NAMALWA (cell line): Measurements from ENCODE around the gene EFCAB10.
"Not testable (repeated sequence)": the region's sequence is repeated elsewhere in the genome, so short reads cannot be mapped to it uniquely, and the experiment has no call there.

Experiments
- DNase-seq: peaks from one replicate; pipeline ENCODE4 v3.0.0-alpha.2; 2015; ENCODE audit warnings: low spot score

Gene EFCAB10

DNA sequence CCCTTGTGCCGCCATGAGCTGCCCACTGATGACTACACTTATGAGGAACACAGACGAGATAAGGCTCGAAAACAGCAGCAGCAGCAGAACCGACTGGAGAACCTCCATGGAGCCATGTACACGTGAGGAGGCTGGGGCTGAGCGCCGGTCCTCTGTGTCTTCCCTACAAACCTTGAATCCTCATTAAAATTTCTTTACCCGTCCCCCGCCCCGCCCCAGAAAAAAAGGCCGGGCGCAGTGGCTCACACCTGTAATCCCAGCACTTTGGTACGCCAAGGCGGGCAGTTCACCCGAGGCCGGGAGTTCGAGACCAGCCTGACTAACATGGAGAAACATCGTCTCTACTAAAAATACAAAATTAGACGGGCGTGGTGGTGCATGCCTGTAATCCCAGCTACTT, 50.7 kb downstream of the EFCAB10 start:
- DNase-seq = no peak

DNA sequence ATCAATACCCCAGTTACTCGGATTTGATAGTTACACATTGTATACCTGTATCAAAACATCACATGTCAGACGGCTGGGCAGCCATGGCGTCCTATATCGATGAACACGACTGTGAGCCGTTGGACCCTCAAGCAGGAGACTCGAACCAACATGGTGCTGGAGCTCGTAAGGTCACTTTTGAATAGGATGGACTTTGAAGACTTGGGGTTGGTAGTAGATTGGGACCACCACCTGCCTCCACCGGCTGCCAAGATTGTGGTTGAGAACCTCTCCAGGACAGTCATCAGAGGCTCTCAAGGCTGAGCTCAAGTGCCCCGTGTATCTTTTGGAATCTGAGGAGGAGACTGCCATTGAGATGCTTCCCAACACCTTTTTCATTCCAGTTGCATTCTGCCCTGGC, 51.2 kb downstream of the EFCAB10 start:
- no peak for DNase-seq

DNA sequence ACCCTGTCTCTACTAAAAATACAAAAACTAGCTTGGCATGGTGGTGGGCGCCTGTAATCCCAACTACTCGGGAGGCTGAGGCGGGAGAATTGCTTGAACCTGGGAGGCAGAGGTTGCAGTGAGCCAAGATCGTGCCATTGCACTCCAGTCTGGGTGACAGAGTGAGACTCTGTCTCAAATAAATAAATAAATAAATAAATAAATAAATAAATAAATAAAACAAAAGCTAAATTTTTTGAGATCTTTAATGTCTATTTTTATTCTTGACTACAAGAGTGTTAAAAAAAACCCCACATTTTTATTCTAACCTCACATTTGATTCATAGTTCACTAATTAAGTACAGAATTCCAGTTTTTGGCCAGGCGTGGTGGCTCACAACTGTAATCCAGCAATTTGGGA, 53.6 kb downstream of the EFCAB10 start:
- DNase-seq = not testable (repeated sequence)

DNA sequence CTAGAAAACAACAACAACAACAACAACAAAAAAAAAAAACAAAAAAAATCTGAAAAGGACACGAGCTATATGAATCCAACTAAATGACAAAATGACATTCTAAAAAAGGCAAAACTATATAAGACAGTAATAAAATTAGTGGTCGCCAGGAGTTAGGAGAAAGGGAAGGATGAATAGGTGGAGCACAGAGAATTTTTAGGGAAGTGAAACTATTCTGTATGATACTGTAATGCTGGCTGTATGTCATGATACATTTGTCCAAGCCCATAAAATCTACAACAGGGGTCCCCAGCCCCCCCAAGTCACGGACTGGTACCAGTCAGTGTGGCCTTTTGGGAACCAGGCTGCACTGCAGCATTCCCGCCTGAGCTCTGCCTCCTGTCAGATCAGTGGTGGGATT, 56.5 kb downstream of the EFCAB10 start:
- peak; percentile 43 for DNase-seq

DNA sequence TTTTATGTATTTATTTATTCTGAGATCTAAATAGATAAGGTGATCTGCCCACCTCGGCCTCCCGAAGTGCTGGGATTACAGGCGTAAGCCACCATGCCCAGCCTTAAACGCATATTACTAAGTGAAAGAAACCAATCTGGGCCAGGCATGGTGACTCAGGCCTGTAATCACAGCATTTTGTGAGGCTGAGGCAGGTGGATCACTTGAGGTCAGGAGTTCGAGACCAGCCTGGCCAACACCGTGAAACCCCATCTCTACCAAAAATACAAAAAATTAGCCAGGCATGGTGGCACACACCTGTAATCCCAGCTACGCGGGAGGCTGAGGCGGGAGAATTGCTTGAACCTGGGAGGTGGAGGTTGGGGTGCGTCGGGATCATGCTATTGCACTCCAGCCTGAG, 56.9 kb downstream of the EFCAB10 start:
- DNase-seq = not testable (repeated sequence)

DNA sequence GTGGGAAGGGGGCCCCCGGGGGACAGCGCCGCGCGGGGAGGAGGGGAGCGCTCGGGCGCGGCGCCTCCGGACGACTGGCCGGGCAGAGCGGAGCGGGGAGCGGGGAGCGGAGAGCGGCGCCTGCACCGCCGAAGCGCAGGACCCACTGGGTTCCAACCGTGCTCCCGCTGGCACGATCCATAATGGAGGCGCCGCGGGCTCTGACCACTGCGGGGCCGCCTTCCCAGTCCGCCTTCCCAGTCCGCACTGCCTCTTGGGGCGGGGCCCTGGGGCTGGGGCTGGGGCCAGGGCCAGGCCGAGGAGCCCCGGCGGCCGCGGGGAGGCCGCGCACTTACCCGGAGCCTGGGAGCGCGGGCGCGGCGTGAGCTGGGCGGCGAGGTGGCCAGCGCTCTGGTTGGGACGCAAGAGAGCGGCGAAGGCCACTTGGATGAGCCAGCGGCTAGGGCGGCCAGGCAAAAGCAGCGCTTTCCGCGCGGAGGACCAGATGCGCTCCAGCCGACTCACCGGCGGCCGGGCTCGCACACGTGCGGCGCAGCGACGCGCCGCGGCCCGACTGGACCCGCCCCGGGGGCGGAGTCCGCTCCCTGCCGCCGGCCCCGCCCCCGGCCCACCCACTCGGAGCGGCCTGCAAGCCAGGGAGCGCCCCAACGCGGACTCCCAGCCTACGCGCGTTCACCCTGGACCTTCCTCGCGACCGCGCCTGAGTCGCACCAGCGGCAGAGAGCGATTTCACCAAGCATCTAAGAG, 59.4 kb downstream of the EFCAB10 start, which contains the start of gene PUS7:
Gene PUS7, minus strand, starts transcription at position 555 of the 747 bp plus-strand sequence. CDS start 13,759 bp downstream, outside the sequence.
- peak; percentile 96 for DNase-seq

DNA sequence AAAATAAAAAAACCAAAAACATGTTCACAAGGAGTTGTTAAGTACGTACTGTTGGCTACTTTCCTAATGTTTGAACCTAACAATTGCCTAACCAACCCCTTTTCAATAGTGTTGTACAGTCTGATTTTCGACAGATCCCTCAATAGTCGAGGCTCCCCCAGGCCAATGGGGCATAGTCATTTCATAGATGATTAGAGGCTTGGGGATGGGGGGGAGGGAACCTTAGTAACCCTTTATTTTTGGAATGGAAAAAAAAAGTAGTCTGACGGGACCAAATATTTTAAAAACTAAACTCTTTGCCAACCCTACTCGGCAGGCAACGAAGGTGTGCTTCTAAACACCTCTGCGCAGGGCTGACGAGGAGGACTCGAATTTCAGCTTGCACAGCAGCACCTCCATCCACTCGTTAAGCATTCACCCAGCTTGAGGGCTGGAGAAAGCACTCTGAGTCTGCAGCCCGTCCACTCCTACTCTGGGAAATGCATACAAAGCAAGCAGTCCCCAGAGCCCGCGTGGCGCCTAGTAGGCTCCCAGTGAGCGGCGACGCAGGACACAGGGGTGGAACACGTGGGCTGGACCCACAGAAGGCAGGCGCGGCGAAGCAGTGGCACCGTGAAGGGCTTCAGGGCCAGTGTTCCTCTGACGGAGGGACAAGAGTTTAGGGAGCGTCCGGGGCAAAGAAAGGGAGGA, 60.1 kb downstream of the EFCAB10 start:
- DNase-seq = peak; percentile 79

DNA sequence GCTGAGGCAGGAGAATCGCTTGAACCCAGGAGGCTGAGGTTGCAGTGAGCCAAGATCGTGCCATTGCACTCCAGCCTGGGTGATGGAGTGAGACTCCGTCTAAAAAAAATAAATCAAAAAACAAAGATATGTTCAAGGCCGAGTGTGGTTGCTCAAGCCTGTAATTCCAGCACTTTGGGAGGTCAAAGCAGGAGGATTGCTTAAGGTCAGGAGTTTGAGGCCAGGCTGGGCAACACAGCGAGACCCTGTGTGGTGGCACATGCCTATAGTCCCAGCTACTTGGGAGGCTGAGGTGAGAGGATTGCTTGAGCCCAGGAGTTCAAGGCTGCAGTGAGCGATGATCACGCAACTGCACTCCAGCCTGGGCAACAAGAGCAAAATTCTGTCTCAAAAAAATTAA, 60.7 kb downstream of the EFCAB10 start:
- not testable (repeated sequence) for DNase-seq

DNA sequence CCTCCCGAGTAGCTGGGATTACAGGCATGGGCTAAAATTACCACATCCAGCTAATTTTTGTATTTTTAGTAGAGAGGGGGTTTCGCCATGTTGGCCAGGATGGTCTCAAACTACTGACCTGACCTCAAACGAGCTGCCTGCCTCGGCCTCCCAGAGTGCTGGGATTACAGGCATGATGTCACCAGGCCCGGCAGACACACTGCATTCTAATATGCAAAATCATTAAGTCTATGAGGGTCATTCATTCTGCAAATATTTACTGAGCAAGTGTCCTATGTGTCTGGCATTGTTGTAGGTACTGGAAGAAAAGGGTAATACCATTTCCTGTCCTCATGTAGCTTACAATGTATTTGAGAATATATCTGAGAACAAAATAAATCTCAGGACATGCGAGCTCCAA, 61.9 kb downstream of the EFCAB10 start:
- no peak for DNase-seq

DNA sequence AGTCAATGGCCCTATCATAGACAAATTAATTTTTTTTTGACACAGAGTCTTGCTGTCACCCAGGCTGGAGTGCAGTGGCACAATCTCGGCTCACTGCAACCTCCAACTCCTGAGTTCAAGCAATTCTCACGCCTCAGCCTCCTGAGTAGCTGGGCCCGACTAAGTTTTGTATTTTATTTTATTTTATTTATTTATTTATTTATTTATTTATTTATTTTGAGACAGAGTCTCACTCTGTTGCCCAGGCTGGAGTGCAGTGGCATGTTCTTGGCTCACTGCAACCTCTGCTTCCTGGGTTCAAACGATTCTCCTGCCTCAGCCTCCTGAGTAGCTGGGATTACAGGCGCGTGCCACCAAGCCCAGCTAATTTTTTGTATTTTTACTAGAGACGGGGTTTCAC, 65.7 kb downstream of the EFCAB10 start:
- not testable (repeated sequence) for DNase-seq
